H9 (cell line): ENCODE data around the gene GHSR. TPM values are rescaled to one million over a fixed set of nuclear protein-coding genes. Genes with fewer than 3 reads are reported as not detected.

Source experiments
- DNase-seq: peaks from one replicate; pipeline ENCODE4 v3.0.0-alpha.2; 2017
- H2AFZ ChIP-seq: one replicate; pipeline ENCODE4 v1.6.1; 2013; ENCODE audit warnings: mild to moderate bottlenecking, low read length, control low read depth, moderate library complexity
- H2AK5ac ChIP-seq: 2 replicates; pipeline ENCODE4 v1.6.1; 2013; ENCODE audit warnings: low read length, control low read depth, mixed read lengths; ENCODE audit not compliant: insufficient read length
- H2BK120ac ChIP-seq: one replicate; pipeline ENCODE4 v1.6.1; 2013; ENCODE audit warnings: low read depth, mild to moderate bottlenecking, low read length, control low read depth, inconsistent platforms; ENCODE audit not compliant: poor library complexity, severe bottlenecking
- H2BK12ac ChIP-seq: 2 replicates; pipeline ENCODE4 v1.6.1; 2013; ENCODE audit warnings: low read length, control low read depth, mixed read lengths, low read depth; ENCODE audit not compliant: insufficient read length
- H2BK15ac ChIP-seq: 2 replicates; pipeline ENCODE4 v1.6.1; 2013; ENCODE audit warnings: low read depth, low read length, control low read depth
- H2BK20ac ChIP-seq: one replicate; pipeline ENCODE4 v1.6.1; 2013; ENCODE audit warnings: low read depth, mild to moderate bottlenecking, low read length, control low read depth, inconsistent platforms; ENCODE audit not compliant: poor library complexity, severe bottlenecking
- H2BK5ac ChIP-seq: 2 replicates; pipeline ENCODE4 v1.6.1; 2013; ENCODE audit warnings: low read length, control low read depth, mixed read lengths; ENCODE audit not compliant: insufficient read length
- H3K14ac ChIP-seq: 2 replicates; pipeline ENCODE4 v1.6.1; 2013; ENCODE audit warnings: low read length, control low read depth; ENCODE audit not compliant: insufficient read depth
- H3K18ac ChIP-seq: 2 replicates; pipeline ENCODE4 v1.6.1; 2013; ENCODE audit warnings: low read depth, mild to moderate bottlenecking, mixed read lengths, low read length, control low read depth; ENCODE audit not compliant: insufficient read length
- H3K23ac ChIP-seq: 2 replicates; pipeline ENCODE4 v1.6.1; 2013; ENCODE audit warnings: low read length, control low read depth, mixed read lengths, low read depth; ENCODE audit not compliant: insufficient read length
- H3K23me2 ChIP-seq: 2 replicates; pipeline ENCODE4 v1.6.1; 2013; ENCODE audit warnings: low read depth, mild to moderate bottlenecking, mixed read lengths, low read length, control low read depth; ENCODE audit not compliant: insufficient read length, poor library complexity, severe bottlenecking
- H3K27ac ChIP-seq: 2 replicates; pipeline ENCODE4 v1.5.1; 2013; ENCODE audit warnings: low read length, control low read depth, mixed read lengths, low read depth; ENCODE audit not compliant: insufficient read length
- H3K27me3 ChIP-seq: 2 replicates; pipeline ENCODE4 v1.6.1; 2013; ENCODE audit warnings: low read length, control low read depth, inconsistent platforms; ENCODE audit not compliant: insufficient read depth
- H3K4ac ChIP-seq: 2 replicates; pipeline ENCODE4 v1.6.1; 2013; ENCODE audit warnings: low read depth, mild to moderate bottlenecking, control low read depth, inconsistent platforms, low read length, moderate library complexity
- H3K4me1 ChIP-seq: 2 replicates; pipeline ENCODE4 v1.6.1; 2013; ENCODE audit warnings: low read length, control low read depth, inconsistent platforms; ENCODE audit not compliant: insufficient read depth
- H3K4me2 ChIP-seq: 2 replicates; pipeline ENCODE4 v1.6.1; 2013; ENCODE audit warnings: low read length, control low read depth, mixed read lengths; ENCODE audit not compliant: insufficient read length, insufficient read depth
- H3K56ac ChIP-seq: 2 replicates; pipeline ENCODE4 v1.6.1; 2013; ENCODE audit warnings: low read depth, mild to moderate bottlenecking, mixed read lengths, low read length, control low read depth; ENCODE audit not compliant: insufficient read length
- H3K79me1 ChIP-seq: 2 replicates; pipeline ENCODE4 v1.6.1; 2013; ENCODE audit warnings: low read depth, mild to moderate bottlenecking, moderate library complexity, low read length, control low read depth, inconsistent platforms; ENCODE audit not compliant: insufficient read depth, poor library complexity, severe bottlenecking
- H3K79me2 ChIP-seq: 2 replicates; pipeline ENCODE4 v1.6.1; 2013; ENCODE audit warnings: low read length, control low read depth, inconsistent platforms; ENCODE audit not compliant: insufficient read depth
- H3K9ac ChIP-seq: 2 replicates; pipeline ENCODE4 v1.6.1; 2013; ENCODE audit warnings: low read length, control low read depth, mixed read lengths; ENCODE audit not compliant: insufficient read length; ENCODE audit errors: extremely low read depth
- H3K9me3 ChIP-seq: one replicate; pipeline ENCODE4 v1.6.1; 2013; ENCODE audit warnings: low read depth, low read length, inconsistent platforms; ENCODE audit not compliant: control insufficient read depth
- H3T11ph ChIP-seq: one replicate; pipeline ENCODE4 v1.6.1; 2013; ENCODE audit warnings: mild to moderate bottlenecking, low read length, control low read depth, inconsistent platforms
- H4K20me1 ChIP-seq: one replicate; pipeline ENCODE4 v1.6.1; 2013; ENCODE audit not compliant: control insufficient read depth, insufficient read length, insufficient read depth
- H4K5ac ChIP-seq: 2 replicates; pipeline ENCODE4 v1.6.1; 2013; ENCODE audit warnings: low read depth, mild to moderate bottlenecking, mixed read lengths, low read length, control low read depth; ENCODE audit not compliant: insufficient read length
- H4K8ac ChIP-seq: replicated peaks from 2 replicates; pipeline ENCODE4 v1.6.1; 2013; ENCODE audit warnings: low read length, control low read depth, mixed read lengths, low read depth; ENCODE audit not compliant: insufficient read length
- H4K91ac ChIP-seq: 2 replicates; pipeline ENCODE4 v1.6.1; 2013; ENCODE audit warnings: low read depth, mild to moderate bottlenecking, moderate library complexity, mixed read lengths, low read length, control low read depth; ENCODE audit not compliant: insufficient read length
- H3K27ac Mint-ChIP-seq, 3 experiments: 2 replicates in 2 of 3; 3 replicates in 1 of 3; pipeline ENCODE4 v1.8.0; 2020 to 2021; ENCODE audit warnings: mixed read lengths in 3 of 3, mild to moderate bottlenecking in 1 of 3, moderate library complexity in 1 of 3
- H3K27me3 Mint-ChIP-seq: 2 replicates; pipeline ENCODE4 v1.8.0; 2021; ENCODE audit warnings: low read depth, mild to moderate bottlenecking, moderate library complexity, mixed read lengths
- H3K36me3 Mint-ChIP-seq, 3 experiments: 2 replicates in 2 of 3; 3 replicates in 1 of 3; pipeline ENCODE4 v1.8.0; 2020 to 2021; ENCODE audit warnings: low read depth in 3 of 3, mixed read lengths in 3 of 3; ENCODE audit not compliant: insufficient read depth in 1 of 3
- H3K4me1 Mint-ChIP-seq, 2 experiments: 2 replicates each; pipeline ENCODE4 v1.8.0; 2020; ENCODE audit warnings: mixed read lengths in 2 of 2
- H3K4me3 Mint-ChIP-seq, 2 experiments: 2 replicates in 1 of 2; 3 replicates in 1 of 2; pipeline ENCODE4 v1.8.0; 2020 to 2021; ENCODE audit warnings: mild to moderate bottlenecking in 2 of 2, mixed read lengths in 2 of 2, moderate library complexity in 1 of 2
- H3K9me3 Mint-ChIP-seq, 2 experiments: 2 replicates in 1 of 2; 3 replicates in 1 of 2; pipeline ENCODE4 v1.8.0; 2020; ENCODE audit warnings: mild to moderate bottlenecking in 2 of 2, mixed read lengths in 2 of 2, moderate library complexity in 1 of 2
- CTCF ChIP-seq: fragments of 200-600 bp; sonication (generic); conservative IDR thresholded peaks from 3 replicates; pipeline ENCODE4 v1.8.0; 2021; ENCODE audit warnings: antibody characterized with exemption, mild to moderate bottlenecking
- WGBS: extraction: QIAGEN DNeasy Blood & Tissue Kit; methylation state at CpG from one replicate; pipeline ENCODE4 v1.1.7; 2013; ENCODE audit warnings: missing lambda C conversion rate, low lambda C conversion rate, mixed read lengths; ENCODE audit not compliant: insufficient read length; ENCODE audit errors: extremely low coverage; 5-methylcytosine and 5-hydroxymethylcytosine counted together
- total RNA-seq: library from RNA; stranded (reverse); gene quantifications from 2 replicates; pipeline ENCODE4 v1.2.1, GENCODE V29; 2021

Gene GHSR
- total RNA-seq, 1 experiment from 2014 or later, result not detected

DNA sequence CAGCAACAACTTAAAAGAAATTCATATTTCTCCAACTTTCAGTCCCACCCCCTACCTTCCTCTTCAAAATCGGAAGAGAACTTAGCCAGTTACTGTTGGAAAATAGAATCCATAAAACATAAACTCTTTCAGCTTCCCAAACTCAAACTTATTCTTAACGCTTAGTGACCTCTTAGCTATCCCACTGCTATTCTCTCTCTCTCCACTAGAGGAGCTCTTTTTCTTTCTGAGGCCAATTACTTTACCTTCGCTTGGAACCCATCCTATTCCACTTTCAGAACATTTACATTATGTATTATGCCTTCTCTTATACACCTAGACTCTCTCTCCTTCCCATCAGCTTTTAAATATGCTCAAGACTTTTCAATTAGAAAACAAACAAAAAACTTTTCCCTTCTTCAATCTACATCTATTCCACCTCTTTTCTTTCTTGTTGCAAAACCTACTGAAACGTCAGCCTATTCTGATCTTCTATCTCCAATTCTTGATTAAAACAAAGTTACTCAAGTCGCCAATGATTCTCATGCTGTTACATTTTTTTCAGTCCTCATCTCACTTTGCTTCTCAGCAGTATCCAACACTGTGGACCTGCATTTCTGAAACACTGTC, 13.4 kb upstream of the GHSR start:
- Mint-ChIP-seq H3K9me3 (no peaks in the 10 kb centered on the region), H3K36me3 (no peaks in the 10 kb centered on the region), H3K27ac (no peak overlapping the region), H3K4me3 (no peak overlapping the region), H3K27me3 (no peaks in the 10 kb centered on the region), H3K4me1 (no peaks in the 10 kb centered on the region)
- Histone ChIP-seq H2BK120ac (no peak overlapping the region), H3K23me2 (no peaks in the 10 kb centered on the region), H4K20me1 (no peaks in the 10 kb centered on the region), H3K18ac (no peak overlapping the region), H2BK12ac (no peak overlapping the region), H3K27me3 (no peaks in the 10 kb centered on the region), H3K9me3 (no peaks in the 10 kb centered on the region), H3K56ac (no peak overlapping the region), H3K4me1 (no peaks in the 10 kb centered on the region), H3K4ac (no peak overlapping the region), H3K79me1 (no peaks in the 10 kb centered on the region), H3K4me2 (no peak overlapping the region), H3K27ac (no peak overlapping the region), H2AFZ (no peak overlapping the region), H3K79me2 (no peaks in the 10 kb centered on the region), H3K9ac (no peak overlapping the region), H3T11ph (no peak overlapping the region), H2AK5ac (no peak overlapping the region), H2BK15ac (no peak overlapping the region), H3K14ac (no peak overlapping the region), H2BK5ac (no peak overlapping the region), H4K5ac (no peak overlapping the region), H4K91ac (no peak overlapping the region), H4K8ac (no peak overlapping the region), H3K23ac (no peak overlapping the region), H2BK20ac (no peak overlapping the region)
- DNase-seq, result no peak
- WGBS, result 100% methylated on average over 1 of the region's 5 CpGs
- TF ChIP-seq CTCF, result peak; percentile 90
